COLO829 (cell line): ENCODE results near the gene DUOXA1.
A peak's percentile ranks its signal among the peaks of the same experiment; 100 is the strongest.

Source experiments
- DNase-seq: peaks from one replicate; pipeline ENCODE4 v3.0.0; 2012; ENCODE audit warnings: low spot score

DUOXA1 gene

GRCh38 chr15:45131510-45131909 is 1.8 kb upstream of the DUOXA1 start:
- no peak for DNase-seq

GRCh38 chr15:45130291-45131000 is 767 bp upstream of the DUOXA1 start:
- DNase-seq, result no peak

GRCh38 chr15:45128971-45129639 is 574 bp downstream of the DUOXA1 start:
- DNase-seq, result no peak

- peak; percentile 7 for DNase-seq
Observed at GRCh38 chr15:45126535-45127158, 3.0 kb downstream of the DUOXA1 start.

- DNase-seq, result no peak
Observed at GRCh38 chr15:45123397-45123796, 6.3 kb downstream of the DUOXA1 start.

GRCh38 chr15:45122719-45123118 is 7.0 kb downstream of the DUOXA1 start:
- no peak for DNase-seq

- DNase-seq, result no peak
Observed at GRCh38 chr15:45121706-45122417, 7.8 kb downstream of the DUOXA1 start.

GRCh38 chr15:45121020-45121419 is 8.7 kb downstream of the DUOXA1 start:
- DNase-seq, result no peak

- DNase-seq, result no peak
Observed at GRCh38 chr15:45120081-45120972, 9.4 kb downstream of the DUOXA1 start.

GRCh38 chr15:45118996-45119395 is 10.7 kb downstream of the DUOXA1 start:
- DNase-seq, result no peak

GRCh38 chr15:45118131-45118588 is 11.5 kb downstream of the DUOXA1 start:
- DNase-seq, result peak; percentile 83

GRCh38 chr15:45117308-45118130 is 12.2 kb downstream of the DUOXA1 start:
- no peak for DNase-seq

GRCh38 chr15:45116482-45117307 is 13.0 kb downstream of the DUOXA1 start:
- no peak for DNase-seq

- DNase-seq, result no peak
Observed at GRCh38 chr15:45116006-45116481, 13.6 kb downstream of the DUOXA1 start.

- no peak for DNase-seq
Observed at GRCh38 chr15:45115312-45115820, 14.3 kb downstream of the DUOXA1 start.

GRCh38 chr15:45114751-45115085 is 15.0 kb downstream of the DUOXA1 start:
- DNase-seq, result no peak

- no peak for DNase-seq
Observed at GRCh38 chr15:45114076-45114750, 15.5 kb downstream of the DUOXA1 start, which contains the start of the genes DUOX2 and DUOXA2. DUOX2 (minus strand) TSS chr15:45114172; CDS start chr15:45113411, 761 bp downstream. DUOXA2 (plus strand) TSS chr15:45114326; CDS start chr15:45114606, 280 bp downstream.

- no peak for DNase-seq
Observed at GRCh38 chr15:45113380-45113990, 16.2 kb downstream of the DUOXA1 start.
